Caki2 (cell line): ENCODE data around the gene AP1B1. TPM values are rescaled to one million over a fixed set of nuclear protein-coding genes. Genes with fewer than 3 reads are reported as not detected.

Source experiments
- DNase-seq: peaks from one replicate; pipeline ENCODE4 v3.0.0-alpha.2; 2015; ENCODE audit warnings: low read depth
- in situ Hi-C: cut with HindIII; loops from 2 replicates; pipeline ENCODE4 v1.10.0; 2016; ENCODE audit warnings: low sequenced_read_pairs, low pct_unique_long_range_greater_than_20kb, mixed read lengths
- total RNA-seq: library from RNA; depleted of rRNA; stranded (reverse); fragments of >200 nt; shearing (Covaris generic); gene quantifications from 2 replicates; pipeline ENCODE4 v1.2.3, GENCODE V29; 2014; ENCODE audit warnings: low replicate concordance; rRNA removed

Gene AP1B1
- total RNA-seq, 1 experiment from 2014 or later = 70.2 TPM

- in situ Hi-C loops = no loop called here
- no peak for DNase-seq
Observed at GRCh38 chr22:29292379-29292778, 96.0 kb downstream of the AP1B1 start.

GRCh38 chr22:29291215-29291614 is 97.2 kb downstream of the AP1B1 start:
- in situ Hi-C loops = no loop called here
- no peak for DNase-seq

DNA sequence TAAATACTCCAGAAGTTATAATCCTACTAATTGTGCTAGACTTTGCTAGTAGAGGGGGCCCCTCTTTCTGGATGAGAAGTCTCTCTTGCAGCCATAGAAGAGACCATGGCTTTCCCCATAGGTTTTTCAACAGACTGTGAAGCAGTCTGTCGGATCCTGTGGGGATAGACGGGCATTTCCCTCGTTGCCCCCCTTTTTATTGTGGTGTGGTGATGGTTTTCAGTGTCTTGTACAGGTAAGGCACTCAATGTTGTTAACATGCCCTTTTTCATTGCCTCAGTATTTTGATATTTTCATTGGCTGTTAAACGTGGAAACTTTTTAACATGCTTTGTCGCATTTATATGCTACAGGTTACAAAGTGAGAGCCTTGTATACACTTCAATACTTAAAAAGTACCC is 98.3 kb downstream of the AP1B1 start:
- DNase-seq = no peak
- in situ Hi-C loops = no loop called here

DNA sequence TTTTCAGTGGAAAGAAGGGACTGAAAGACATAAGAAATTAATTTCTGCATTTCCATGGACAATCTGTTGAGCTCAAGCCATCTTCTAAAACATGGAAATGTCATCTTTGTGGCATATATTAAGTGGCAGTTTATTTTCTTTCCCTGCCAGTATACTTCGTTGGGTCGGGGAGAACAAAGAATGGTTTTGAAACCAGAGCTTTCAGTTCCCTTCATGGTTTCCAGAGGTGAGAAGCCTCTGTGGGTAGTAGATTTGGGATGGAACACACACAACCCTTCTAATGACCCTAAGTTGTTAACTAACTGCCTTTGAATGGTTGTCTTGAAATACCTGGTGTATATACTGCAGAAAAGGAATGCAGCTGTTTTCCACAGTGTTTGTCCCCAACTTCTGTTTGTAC is 99.5 kb downstream of the AP1B1 start:
- no peak for DNase-seq
- in situ Hi-C loops = no loop called here

GRCh38 chr22:29284196-29284595 is 104.2 kb downstream of the AP1B1 start:
- no peak for DNase-seq
- in situ Hi-C loops = no loop called here

GRCh38 chr22:29277927-29278326 is 110.4 kb downstream of the AP1B1 start:
- no peak for DNase-seq
- in situ Hi-C loops = no loop called here

Other genes with a start within 250 kb of the AP1B1 start
- gene EMID1, start 182.7 kb downstream of the AP1B1 start, total RNA-seq = 0.37 and 1.6 TPM in 2 replicates
- 52.2 and 61.5 TPM in 2 replicates for gene RHBDD3, start 120.6 kb downstream of the AP1B1 start, total RNA-seq
- gene EWSR1, start 120.3 kb downstream of the AP1B1 start, total RNA-seq = 172 and 173 TPM in 2 replicates
- 18.5 and 20.8 TPM in 2 replicates for gene GAS2L1, start 81.9 kb downstream of the AP1B1 start, total RNA-seq
- not detected in 2 replicates for gene RASL10A, start 72.9 kb downstream of the AP1B1 start, total RNA-seq
- gene RFPL1, start 50.0 kb upstream of the AP1B1 start, total RNA-seq = not detected in 2 replicates
- not detected in 2 replicates for gene NEFH, start 91.6 kb upstream of the AP1B1 start, total RNA-seq
- 75.3 and 88.4 TPM in 2 replicates for gene THOC5, start 165.2 kb upstream of the AP1B1 start, total RNA-seq
- 326 and 344 TPM in 2 replicates for gene NIPSNAP1, start 192.5 kb upstream of the AP1B1 start, total RNA-seq
- gene NF2, start 215.1 kb upstream of the AP1B1 start, total RNA-seq = 190 and 199 TPM in 2 replicates